ENCODE measurements around the gene DCAF4. TPM values are rescaled to one million over a fixed set of nuclear protein-coding genes. Genes with fewer than 3 reads are reported as not detected.
"Not testable (repeated sequence)": the region's sequence is repeated elsewhere in the genome, so short reads cannot be mapped to it uniquely, and the experiment has no call there.

Gene DCAF4
- total RNA-seq, 4 donors from 2014 or later = 7.0 to 29.0 (median 14.0) TPM

DNA sequence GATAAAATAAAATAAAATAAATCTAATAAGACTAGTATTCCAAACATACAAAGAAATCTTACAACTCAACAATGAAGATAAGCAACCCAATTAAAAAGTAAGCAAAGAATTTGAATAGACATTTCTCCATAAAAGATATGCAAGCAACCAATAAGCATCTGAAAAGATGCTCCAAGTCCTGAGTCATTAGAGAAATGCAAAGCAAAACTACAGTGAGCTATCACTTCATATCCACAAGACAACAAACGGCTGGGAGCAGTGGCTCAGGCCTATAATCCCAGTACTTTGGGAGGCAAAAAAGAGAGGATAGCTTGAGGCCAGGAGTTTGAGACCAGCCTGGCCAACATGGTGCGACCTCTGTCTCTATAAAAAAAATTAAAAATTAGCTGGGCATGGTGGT lies 73.8 kb downstream of the DCAF4 start:
- no peak for DNase-seq
- intact Hi-C loops (cut with DNase I) = no loop called here
- H3K27ac ChIP-seq = no peak overlapping the region
- no peak overlapping the region for H3K4me3 ChIP-seq
- WGBS, 2 donors = 88 to 89% methylated on average over 2 of the region's 2 CpGs
- no peaks in the 10 kb centered on the region for H3K9me3 ChIP-seq
- peaks cover 0 to 15% (median 0%) of the 10 kb centered on the region in 3 donors for H3K4me1 ChIP-seq
- peaks cover 13 to 64% (median 20%) of the 10 kb centered on the region in 3 donors for H3K36me3 ChIP-seq
- no peaks in the 10 kb centered on the region for H3K27me3 ChIP-seq
- no peak for TF ChIP-seq POLR2A (IDR thresholded peaks at IDR 0.05)

DNA sequence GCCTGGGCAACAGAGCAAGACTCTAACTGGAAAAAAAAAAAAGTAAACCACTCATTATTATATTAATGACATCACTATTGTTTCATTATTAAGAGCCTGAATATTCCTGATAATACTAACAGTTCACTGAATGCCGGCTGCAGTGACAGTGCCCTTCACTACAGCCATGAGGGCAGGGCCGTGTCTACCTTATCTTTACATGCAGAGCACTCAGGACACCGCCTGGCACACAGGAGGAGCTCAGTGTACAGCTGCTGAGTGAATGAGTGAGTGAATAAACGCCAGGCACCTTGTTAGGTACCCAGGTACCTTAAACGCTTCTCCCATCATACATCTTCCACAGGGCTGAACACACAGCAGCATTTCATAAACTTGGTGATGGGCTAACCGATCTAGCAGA lies 77.4 kb downstream of the DCAF4 start:
- no peak for DNase-seq
- intact Hi-C loops (cut with DNase I) = no loop called here
- Histone ChIP-seq H3K9me3 (no peaks in the 10 kb centered on the region), H3K4me1 (peaks cover 0 to 29% (median 3%) of the 10 kb centered on the region in 3 donors), H3K27me3 (no peaks in the 10 kb centered on the region), H3K27ac (no peak overlapping the region), H3K4me3 (no peak overlapping the region), H3K36me3 (peaks cover 0 to 44% (median 0%) of the 10 kb centered on the region in 3 donors)
- TF ChIP-seq POLR2A (IDR thresholded peaks at IDR 0.05) = no peak
- TF ChIP-seq, protein P1, sequence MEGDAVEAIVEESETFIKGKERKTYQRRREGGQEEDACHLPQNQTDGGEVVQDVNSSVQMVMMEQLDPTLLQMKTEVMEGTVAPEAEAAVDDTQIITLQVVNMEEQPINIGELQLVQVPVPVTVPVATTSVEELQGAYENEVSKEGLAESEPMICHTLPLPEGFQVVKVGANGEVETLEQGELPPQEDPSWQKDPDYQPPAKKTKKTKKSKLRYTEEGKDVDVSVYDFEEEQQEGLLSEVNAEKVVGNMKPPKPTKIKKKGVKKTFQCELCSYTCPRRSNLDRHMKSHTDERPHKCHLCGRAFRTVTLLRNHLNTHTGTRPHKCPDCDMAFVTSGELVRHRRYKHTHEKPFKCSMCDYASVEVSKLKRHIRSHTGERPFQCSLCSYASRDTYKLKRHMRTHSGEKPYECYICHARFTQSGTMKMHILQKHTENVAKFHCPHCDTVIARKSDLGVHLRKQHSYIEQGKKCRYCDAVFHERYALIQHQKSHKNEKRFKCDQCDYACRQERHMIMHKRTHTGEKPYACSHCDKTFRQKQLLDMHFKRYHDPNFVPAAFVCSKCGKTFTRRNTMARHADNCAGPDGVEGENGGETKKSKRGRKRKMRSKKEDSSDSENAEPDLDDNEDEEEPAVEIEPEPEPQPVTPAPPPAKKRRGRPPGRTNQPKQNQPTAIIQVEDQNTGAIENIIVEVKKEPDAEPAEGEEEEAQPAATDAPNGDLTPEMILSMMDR (IDR thresholded peaks at IDR 0.05) = no peak
- 84 to 100% methylated on average over 2 to 6 of the region's 6 CpGs for WGBS, 2 donors

DNA sequence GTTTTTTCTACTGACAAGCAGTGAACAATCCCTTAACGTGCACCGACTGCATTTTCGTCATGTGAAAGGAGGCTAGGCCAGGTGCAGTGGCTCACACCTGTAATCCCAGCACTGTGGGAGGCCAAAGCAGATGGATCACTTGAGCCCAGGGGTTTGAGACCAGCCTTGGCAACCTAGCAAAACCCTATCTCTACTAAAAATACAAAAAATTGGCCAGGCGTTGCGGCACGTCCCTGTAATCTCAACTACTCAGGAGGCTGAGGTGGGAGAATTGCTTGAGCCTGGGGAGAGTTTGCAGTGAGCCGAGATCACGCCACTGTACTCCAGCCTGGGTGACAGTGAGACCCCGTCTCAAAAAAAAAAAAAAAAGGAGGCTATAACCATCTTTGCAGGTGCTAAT lies 78.4 kb downstream of the DCAF4 start:
- 93 to 97% methylated on average over 7 to 9 of the region's 9 CpGs for WGBS, 2 donors
- not testable (repeated sequence) for DNase-seq

DNA sequence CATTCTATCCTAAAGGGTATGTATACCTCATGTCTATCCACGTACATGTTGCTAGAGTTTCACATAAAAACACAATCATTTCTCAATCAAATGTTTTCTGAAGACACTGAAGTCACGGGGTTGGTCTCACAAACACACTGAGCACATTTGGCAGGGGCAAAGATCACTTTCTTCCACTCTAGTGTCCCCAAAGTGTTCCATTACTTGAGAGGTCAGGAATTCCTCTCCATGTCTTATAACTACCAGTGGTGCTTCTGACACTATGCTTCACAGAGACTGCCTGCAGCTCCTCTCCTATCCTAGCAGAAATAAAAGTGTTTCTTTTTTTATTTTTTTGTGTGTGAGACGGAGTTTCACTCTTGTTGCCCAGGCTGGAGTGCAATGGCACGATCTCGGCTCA lies 81.6 kb downstream of the DCAF4 start:
- WGBS, 2 donors = 76 to 89% methylated on average over 5 of the region's 5 CpGs
- TF ChIP-seq, protein P1 (IDR thresholded peaks at IDR 0.05) = no peak
- TF ChIP-seq POLR2A (IDR thresholded peaks at IDR 0.05) = no peak
- Histone ChIP-seq H3K4me3 (no peak overlapping the region), H3K27me3 (no peaks in the 10 kb centered on the region), H3K9me3 (no peaks in the 10 kb centered on the region), H3K27ac (peak overlapping the region; percentile 11 to 74 (median 70)), H3K36me3 (peaks cover 0 to 66% (median 0%) of the 10 kb centered on the region in 3 donors), H3K4me1 (peaks cover 0 to 30% (median 3%) of the 10 kb centered on the region in 3 donors)
- intact Hi-C loops (cut with DNase I) = no loop called here
- no peak for DNase-seq

More for the DNA sequence above, 78.4 kb downstream of the DCAF4 start:
- H3K27ac ChIP-seq; H3K4me3 ChIP-seq; H3K9me3 ChIP-seq; intact Hi-C loops (cut with DNase I); H3K27me3 ChIP-seq: not testable (repeated sequence)
- Histone ChIP-seq H3K36me3 (peaks cover 0 to 44% (median 0%) of the 10 kb centered on the region in 3 donors), H3K4me1 (peaks cover 0 to 39% (median 3%) of the 10 kb centered on the region in 3 donors)

DNA sequence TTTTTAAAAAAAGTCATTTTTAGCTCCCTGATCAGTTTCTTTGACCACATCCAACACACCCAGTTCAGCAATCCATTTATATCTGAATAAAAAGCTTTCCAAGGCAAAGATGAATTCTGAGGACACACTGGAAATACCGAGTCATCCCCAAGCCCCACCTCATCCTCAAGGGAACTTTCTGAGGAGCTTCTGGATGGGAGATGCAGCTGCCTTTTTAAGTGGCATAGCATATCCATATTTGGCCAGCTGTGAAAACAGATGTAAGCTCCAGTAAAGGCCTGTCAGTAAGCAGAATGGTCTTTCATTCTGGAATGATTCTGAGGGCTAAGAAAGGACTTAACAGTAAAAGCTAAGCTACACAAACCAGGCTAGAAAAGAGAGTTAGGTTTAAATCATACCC lies 82.2 kb downstream of the DCAF4 start:
- WGBS, 2 donors = 47 to 70% methylated on average over 1 of the region's 1 CpG
- peaks cover 0 to 30% (median 3%) of the 10 kb centered on the region in 3 donors for H3K4me1 ChIP-seq
- H3K4me3 ChIP-seq = no peak overlapping the region
- no peaks in the 10 kb centered on the region for H3K9me3 ChIP-seq
- no peak for DNase-seq
- peak overlapping the region; percentile 11 to 74 (median 70) for H3K27ac ChIP-seq
- intact Hi-C loops (cut with DNase I) = no loop called here
- H3K36me3 ChIP-seq = peaks cover 0 to 68% (median 0%) of the 10 kb centered on the region in 3 donors
- H3K27me3 ChIP-seq = no peaks in the 10 kb centered on the region
- TF ChIP-seq POLR2A (IDR thresholded peaks at IDR 0.05) = no peak
- TF ChIP-seq, protein P1 (IDR thresholded peaks at IDR 0.05) = no peak

Other genes starting within 250 kb of the DCAF4 start
- 1 to 10 TPM in 1 of 4 donors, under 1 TPM in 2, not detected in 1; under 0.01 to 2.7 (median 0.61) TPM for gene DPF3, start 32.4 kb upstream of the DCAF4 start, total RNA-seq
- 10 to 100 TPM in 3 of 4 donors, 1 to 10 TPM in 1; 9.7 to 17.6 (median 14.0) TPM for gene ZFYVE1, start 100.6 kb downstream of the DCAF4 start, total RNA-seq
- 10 to 100 TPM; 22.3 to 58.2 (median 34.2) TPM for gene RBM25, start 132.1 kb downstream of the DCAF4 start, total RNA-seq
- gene PSEN1, start 210.0 kb downstream of the DCAF4 start, total RNA-seq = 10 to 100 TPM; 34.6 to 49.8 (median 41.5) TPM

All from esophagus squamous epithelium (tissue), 5 donors.